D721Med (cell line): ENCODE data around the gene VDAC1.
"Not testable (repeated sequence)": the region's sequence is repeated elsewhere in the genome, so short reads cannot be mapped to it uniquely, and the experiment has no call there.

Experiments used
- DNase-seq: peaks from one replicate; pipeline ENCODE4 v3.0.0; 2011; ENCODE audit warnings: low spot score; ENCODE audit not compliant: insufficient read length
- FAIRE-seq: peaks from 2 replicates; lab custom pipeline; 2011; peaks lifted over from hg19 to GRCh38; lab: Jason Lieb, UNC
- CTCF ChIP-seq: IDR thresholded peaks from 2 replicates; pipeline ENCODE4 v1.5.1; 2012; ENCODE audit warnings: mild to moderate bottlenecking, control low read depth; ENCODE audit not compliant: insufficient read depth; ENCODE audit errors: missing control alignments

VDAC1 gene

DNA sequence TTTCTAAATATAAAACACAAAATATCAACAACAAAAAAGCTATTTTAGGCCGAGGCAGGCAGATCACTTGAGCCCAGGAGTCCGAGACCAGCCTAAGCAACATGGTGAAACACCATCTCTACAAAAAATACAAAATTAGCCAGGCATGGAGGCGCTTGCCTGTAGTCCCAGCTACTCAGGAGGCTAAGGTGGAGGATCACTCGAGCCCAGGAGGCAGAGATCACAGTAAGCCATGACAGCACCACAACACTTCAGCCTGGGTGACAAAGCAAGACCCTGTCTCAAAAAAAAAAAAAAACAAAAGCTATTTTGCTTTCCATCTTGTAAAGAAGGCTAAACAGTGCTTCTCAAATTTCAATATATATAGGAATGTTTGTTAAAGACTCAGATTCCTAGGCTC is 47.7 kb downstream of the VDAC1 start:
- no peak for TF ChIP-seq CTCF
- DNase-seq (no peak), FAIRE-seq (no peak)

- not testable (repeated sequence) for DNase-seq, FAIRE-seq
These were observed 48.6 kb downstream of the VDAC1 start for GRCh38 chr5:133956196-133956595.

GRCh38 chr5:133953568-133954145 is 51.1 kb downstream of the VDAC1 start:
- FAIRE-seq = no peak
- no peak for TF ChIP-seq CTCF
- DNase-seq = no peak

DNA sequence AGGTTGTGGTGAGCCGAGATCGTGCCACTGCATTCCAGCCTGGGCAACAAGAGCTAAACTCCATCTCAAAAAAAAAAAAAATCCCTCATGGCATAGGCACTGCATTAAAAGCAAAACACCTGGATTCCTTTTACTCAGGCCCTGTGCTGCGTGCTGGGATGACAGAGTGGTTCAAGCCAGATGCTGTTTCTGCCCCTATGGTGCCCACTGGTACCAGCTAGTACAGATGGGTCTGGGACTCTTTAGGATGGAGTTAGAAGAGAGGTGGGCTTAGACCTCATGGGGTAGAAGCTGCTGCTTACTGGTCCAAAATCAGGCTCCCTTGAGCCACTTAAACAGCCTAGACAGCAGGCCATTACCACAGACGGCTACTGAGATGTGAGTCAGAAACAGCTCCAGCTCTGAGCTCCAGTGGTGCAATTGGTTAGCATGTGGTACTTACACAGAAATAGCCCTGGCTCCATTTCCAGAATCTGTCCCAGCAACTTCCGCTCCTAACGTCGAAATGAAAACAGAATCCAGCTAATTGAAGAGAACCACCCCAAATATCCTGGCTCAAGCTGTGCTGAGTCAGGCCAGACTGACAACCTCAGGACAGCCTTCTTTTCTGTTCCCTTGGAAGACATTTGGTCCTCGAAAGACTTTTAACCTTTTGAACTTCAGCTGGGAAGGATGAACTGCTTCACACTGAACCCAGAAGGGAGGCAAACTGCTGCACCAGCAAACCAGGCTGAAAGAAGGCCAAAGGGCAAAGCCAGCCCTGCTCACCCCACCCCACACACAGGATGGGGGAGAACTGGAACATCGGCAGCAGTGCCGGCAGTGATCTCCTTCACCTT is 51.8 kb downstream of the VDAC1 start:
- FAIRE-seq (no peak), DNase-seq (no peak)

GRCh38 chr5:133950821-133951612 is 53.8 kb downstream of the VDAC1 start:
- FAIRE-seq (no peak), DNase-seq (no peak)
- TF ChIP-seq CTCF = no peak

More for the DNA sequence above, 51.8 kb downstream of the VDAC1 start:
- no peak for TF ChIP-seq CTCF

DNA sequence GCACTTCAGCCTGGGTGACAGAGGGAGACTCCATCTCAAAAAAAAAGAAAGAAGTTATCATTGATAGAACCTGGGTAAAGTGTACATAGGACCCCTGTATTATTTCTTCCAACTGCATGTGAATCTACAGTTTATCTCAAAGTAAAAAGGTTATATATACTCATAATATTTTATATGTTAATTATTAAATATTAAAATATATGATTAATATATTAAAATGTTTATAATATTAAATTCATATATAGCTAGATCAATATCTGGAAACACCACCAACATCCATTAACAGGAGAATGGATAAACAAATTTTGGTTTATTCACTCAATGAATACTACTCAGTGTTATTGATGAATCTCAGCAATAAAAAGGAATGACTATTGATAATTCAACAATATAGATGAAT is 56.1 kb downstream of the VDAC1 start:
- DNase-seq (no peak), FAIRE-seq (no peak)
- no peak for TF ChIP-seq CTCF

GRCh38 chr5:133947431-133947841 is 57.3 kb downstream of the VDAC1 start:
- no peak for TF ChIP-seq CTCF
- no peak for FAIRE-seq
- DNase-seq = no peak
